Naive thymus-derived CD4-positive, alpha-beta T cell (primary cell): ENCODE measurements around the gene DCXR. TPM values are rescaled to one million over a fixed set of nuclear protein-coding genes. Genes with fewer than 3 reads are reported as not detected.

Source experiments
- ATAC-seq: fragments of 150-1000 bp; cut with Tn5 transposase; 2 replicates; pipeline ENCODE4 v1.10.0; 2021; ENCODE audit warnings: mild to moderate bottlenecking, moderate library complexity
- CTCF ChIA-PET: fragments of 350-600 bp; sonication (Branson Sonifier 250); formaldehyde crosslinking; loops from one replicate; lab custom pipeline; 2021; ENCODE audit warnings: antibody characterized with exemption; lab: Charles Lee
- POLR2A ChIA-PET: fragments of 350-600 bp; sonication (Branson Sonifier 250); formaldehyde crosslinking; loops from one replicate; lab custom pipeline; 2021; ENCODE audit warnings: antibody characterized with exemption, inconsistent platforms; lab: Charles Lee
- DNase-seq, 9 donors: peaks; one replicate each; pipeline versions ENCODE4 v3.0.0 to v3.0.0-alpha.2; 2020 to 2022; ENCODE audit warnings: mixed read lengths in 1 of 9
- H3K27ac ChIP-seq: one replicate; pipeline ENCODE4 v1.7.0; 2013; ENCODE audit warnings: mild to moderate bottlenecking, low read depth, low read length, moderate library complexity
- H3K27me3 ChIP-seq, 2 donors: one replicate each; pipeline ENCODE4 v1.7.0; 2013; ENCODE audit warnings: low read length in 2 of 2, mild to moderate bottlenecking in 2 of 2, moderate library complexity in 2 of 2; ENCODE audit not compliant: control insufficient read depth in 2 of 2, insufficient read depth in 2 of 2
- H3K36me3 ChIP-seq, 3 experiments: 1 replicate in 2 of 3; 2 replicates in 1 of 3; pipeline ENCODE4 v1.7.0; 2013; ENCODE audit warnings: low read length in 3 of 3, mild to moderate bottlenecking in 3 of 3, moderate library complexity in 1 of 3; ENCODE audit not compliant: insufficient read depth in 3 of 3, control insufficient read depth in 2 of 3
- H3K4me1 ChIP-seq, 2 donors: one replicate each; pipeline ENCODE4 v1.7.0; 2013; ENCODE audit warnings: low read length in 2 of 2, mild to moderate bottlenecking in 2 of 2, moderate library complexity in 1 of 2; ENCODE audit not compliant: control insufficient read depth in 2 of 2, insufficient read depth in 2 of 2
- H3K4me3 ChIP-seq: 2 replicates; pipeline ENCODE4 v1.7.0; 2013; ENCODE audit warnings: mild to moderate bottlenecking, low read length
- H3K9me3 ChIP-seq, 3 experiments: 1 replicate in 2 of 3; 2 replicates in 1 of 3; pipeline ENCODE4 v1.7.0; 2013; ENCODE audit warnings: low read length in 3 of 3; ENCODE audit not compliant: control insufficient read depth in 2 of 3
- H3K27ac Mint-ChIP-seq, 9 donors: one replicate each; pipeline ENCODE4 v1.8.0; 2020 to 2022; ENCODE audit warnings: mixed read lengths in 9 of 9, mild to moderate bottlenecking in 8 of 9, moderate library complexity in 5 of 9, inconsistent platforms in 2 of 9
- H3K27me3 Mint-ChIP-seq, 5 donors: one replicate each; pipeline ENCODE4 v1.8.0; 2021 to 2022; ENCODE audit warnings: mixed read lengths in 5 of 5, mild to moderate bottlenecking in 1 of 5
- H3K36me3 Mint-ChIP-seq, 5 donors: one replicate each; pipeline ENCODE4 v1.8.0; 2020 to 2022; ENCODE audit warnings: mixed read lengths in 5 of 5, mild to moderate bottlenecking in 3 of 5, inconsistent platforms in 1 of 5
- H3K4me1 Mint-ChIP-seq, 7 donors: one replicate each; pipeline ENCODE4 v1.8.0; 2020 to 2022; ENCODE audit warnings: mixed read lengths in 7 of 7, mild to moderate bottlenecking in 3 of 7, inconsistent platforms in 1 of 7
- H3K4me3 Mint-ChIP-seq, 10 donors: one replicate each; pipeline ENCODE4 v1.8.0; 2020 to 2022; ENCODE audit warnings: mild to moderate bottlenecking in 10 of 10, mixed read lengths in 10 of 10, moderate library complexity in 6 of 10, inconsistent platforms in 2 of 10
- H3K9me3 Mint-ChIP-seq, 11 donors: one replicate each; pipeline ENCODE4 v1.8.0; 2020 to 2022; ENCODE audit warnings: mixed read lengths in 11 of 11, mild to moderate bottlenecking in 4 of 11, inconsistent platforms in 1 of 11, moderate library complexity in 1 of 11
- intact Hi-C, 2 donors: fragments of 100-400 bp; cut with micrococcal nuclease; formaldehyde crosslinking; loops; one replicate each; pipeline ENCODE4 v1.15.1; 2023
- polyA plus RNA-seq, 2 donors: library from polyadenylated mRNA; unstranded; fragments of 300-500 nt; fragmentation: Illumina TruSeq; gene quantifications; one replicate each; pipeline ENCODE4 v1.2.3, GENCODE V29; 2021
- total RNA-seq, 6 experiments: library from RNA in 5 of 6; stranded (reverse) in 5 of 6; gene quantifications; 1 replicate in 5 of 6; 2 replicates in 1 of 6; pipeline ENCODE4 v1.2.3 and lab custom pipeline; 2021 to 2026

Gene DCXR
- total and polyA plus RNA-seq, 7 experiments from 2014 or later = 63.0 to 228 (median 98.4) TPM

- no peaks in the 10 kb centered on the region for H3K27me3 Mint-ChIP-seq
- H3K9me3 Mint-ChIP-seq = no peaks in the 10 kb centered on the region
- ChIA-PET POLR2A (interaction anchor here (0.6 to 4.6 kb wide), 3 partner anchors 52 to 313 kb away, joined by 3 to 29 read pairs (median 15); partner anchors contain the start of genes NOTUM and SECTM1), CTCF (interaction anchor here (0.9 to 6.1 kb wide), 9 partner anchors 9 to 86 kb away, joined by 3 to 122 read pairs (median 5); partner anchors contain the start of gene NOTUM)
- H3K4me1 Mint-ChIP-seq = peaks cover 0 to 28% (median 22%) of the 10 kb centered on the region in 7 donors
- ATAC-seq = no peak
- intact Hi-C loops = loop anchor here (5.0 kb wide), 4 partner anchors 108 to 397 kb away; partner anchors contain the start of genes MCRIP1 (in 2 of the 2), HEXD (in 1 of the 2), OGFOD3 (in 1 of the 2) and PCYT2 (in 1 of the 2)
- no peak overlapping the region for H3K27ac ChIP-seq
- H3K27me3 ChIP-seq = no peaks in the 10 kb centered on the region
- peaks cover 0 to 25% (median 0%) of the 10 kb centered on the region in 3 experiments for H3K36me3 ChIP-seq
- peak overlapping the region in 3 of 10 donors; percentile 54 to 82 (median 56) for H3K4me3 Mint-ChIP-seq
- H3K4me1 ChIP-seq = peaks cover 16 to 29% of the 10 kb centered on the region in 2 donors
- H3K9me3 ChIP-seq = no peaks in the 10 kb centered on the region
- H3K36me3 Mint-ChIP-seq = no peaks in the 10 kb centered on the region
- DNase-seq = peak in 8 of 9 donors; percentile 37 to 78 (median 53)
- no peak overlapping the region for H3K4me3 ChIP-seq
- no peak overlapping the region for H3K27ac Mint-ChIP-seq
These were observed 17.6 kb downstream of the DCXR start for GRCh38 chr17:82019690-82020571.

GRCh38 chr17:82018989-82019689 is 18.4 kb downstream of the DCXR start:
- ChIA-PET CTCF (interaction anchor here (0.5 to 6.1 kb wide), 9 partner anchors 10 to 135 kb away, joined by 3 to 122 read pairs (median 4); partner anchors contain the start of gene NOTUM), POLR2A (interaction anchor here (4.6 kb wide), 1 partner anchor 58 kb away, joined by 29 read pairs; the partner anchor contains the start of gene NOTUM)
- intact Hi-C loops = no loop called here
- no peak overlapping the region for H3K27ac Mint-ChIP-seq
- H3K4me1 Mint-ChIP-seq = peaks cover 0 to 26% (median 20%) of the 10 kb centered on the region in 7 donors
- no peaks in the 10 kb centered on the region for H3K9me3 ChIP-seq
- H3K27ac ChIP-seq = no peak overlapping the region
- H3K27me3 Mint-ChIP-seq = no peaks in the 10 kb centered on the region
- peaks cover 0 to 25% (median 0%) of the 10 kb centered on the region in 3 experiments for H3K36me3 ChIP-seq
- peaks cover 13 to 27% of the 10 kb centered on the region in 2 donors for H3K4me1 ChIP-seq
- ATAC-seq (no peak), DNase-seq (no peak)
- H3K27me3 ChIP-seq = no peaks in the 10 kb centered on the region
- no peak overlapping the region for H3K4me3 Mint-ChIP-seq
- H3K4me3 ChIP-seq = no peak overlapping the region
- no peaks in the 10 kb centered on the region for H3K9me3 Mint-ChIP-seq
- H3K36me3 Mint-ChIP-seq = no peaks in the 10 kb centered on the region

- POLR2A ChIA-PET = no interaction called here
- CTCF ChIA-PET = interaction anchor here (0.5 to 6.1 kb wide), 4 partner anchors 38 to 134 kb away, joined by 3 to 122 read pairs (median 5); partner anchors contain the start of gene NOTUM
These were observed 19.1 kb downstream of the DCXR start for GRCh38 chr17:82018152-82018988.

GRCh38 chr17:82017612-82018151 is 19.8 kb downstream of the DCXR start:
- H3K4me3 Mint-ChIP-seq = no peak overlapping the region
- H3K27ac Mint-ChIP-seq = no peak overlapping the region
- peaks cover 9 to 23% of the 10 kb centered on the region in 2 donors for H3K4me1 ChIP-seq
- H3K4me1 Mint-ChIP-seq = peaks cover 0 to 20% (median 15%) of the 10 kb centered on the region in 7 donors
- no peaks in the 10 kb centered on the region for H3K27me3 Mint-ChIP-seq
- H3K9me3 ChIP-seq = no peaks in the 10 kb centered on the region
- H3K4me3 ChIP-seq = no peak overlapping the region
- no peaks in the 10 kb centered on the region for H3K9me3 Mint-ChIP-seq
- H3K36me3 Mint-ChIP-seq = no peaks in the 10 kb centered on the region
- no peak for DNase-seq
- POLR2A ChIA-PET = no interaction called here
- CTCF ChIA-PET = interaction anchor here (0.9 to 1.0 kb wide), 2 partner anchors 58 to 64 kb away, joined by 3 read pairs; no protein-coding TSS in a partner anchor
- intact Hi-C loops = no loop called here
- no peaks in the 10 kb centered on the region for H3K27me3 ChIP-seq
- no peak for ATAC-seq
- H3K36me3 ChIP-seq = peaks cover 0 to 25% (median 0%) of the 10 kb centered on the region in 3 experiments
- H3K27ac ChIP-seq = no peak overlapping the region

More at GRCh38 chr17:82018152-82018988, 19.1 kb downstream of the DCXR start:
- H3K27me3 ChIP-seq = no peaks in the 10 kb centered on the region
- no peaks in the 10 kb centered on the region for H3K27me3 Mint-ChIP-seq
- no peaks in the 10 kb centered on the region for H3K9me3 Mint-ChIP-seq
- H3K9me3 ChIP-seq = no peaks in the 10 kb centered on the region
- H3K4me1 Mint-ChIP-seq = peaks cover 0 to 20% (median 15%) of the 10 kb centered on the region in 7 donors
- H3K27ac Mint-ChIP-seq = peak overlapping the region in 1 of 9 donors; percentile 36
- H3K4me1 ChIP-seq = peaks cover 9 to 23% of the 10 kb centered on the region in 2 donors
- intact Hi-C loops = no loop called here
- peaks cover 0 to 25% (median 0%) of the 10 kb centered on the region in 3 experiments for H3K36me3 ChIP-seq
- H3K4me3 Mint-ChIP-seq = no peak overlapping the region
- H3K36me3 Mint-ChIP-seq = no peaks in the 10 kb centered on the region
- DNase-seq (no peak), ATAC-seq (no peak)
- H3K4me3 ChIP-seq = no peak overlapping the region
- H3K27ac ChIP-seq = no peak overlapping the region

GRCh38 chr17:82016875-82017459 is 20.5 kb downstream of the DCXR start:
- ChIA-PET CTCF (interaction anchor here (0.9 to 2.4 kb wide), 2 partner anchors 57 to 58 kb away, joined by 3 to 14 read pairs; no protein-coding TSS in a partner anchor), POLR2A (no interaction called here)
- Histone ChIP-seq H3K9me3 (no peaks in the 10 kb centered on the region), H3K4me1 (peaks cover 8 to 20% of the 10 kb centered on the region in 2 donors), H3K36me3 (peaks cover 0 to 24% (median 0%) of the 10 kb centered on the region in 3 experiments), H3K27ac (no peak overlapping the region), H3K27me3 (no peaks in the 10 kb centered on the region), H3K4me3 (no peak overlapping the region)
- Mint-ChIP-seq H3K27me3 (no peaks in the 10 kb centered on the region), H3K9me3 (no peaks in the 10 kb centered on the region), H3K4me1 (peaks cover 0 to 18% (median 14%) of the 10 kb centered on the region in 7 donors), H3K36me3 (no peaks in the 10 kb centered on the region), H3K4me3 (no peak overlapping the region), H3K27ac (no peak overlapping the region)
- DNase-seq = no peak
- intact Hi-C loops = no loop called here
- no peak for ATAC-seq
